Neutrophil (primary cell): ENCODE measurements around the gene C1orf198.

ENCODE experiments used
- H3K27ac ChIP-seq: fragments of 200-600 bp; sonication (generic); 2 replicates; pipeline ENCODE4 v1.5.1; 2016; ENCODE audit warnings: mild to moderate bottlenecking, moderate library complexity
- H3K27me3 ChIP-seq: fragments of 200-600 bp; sonication (generic); 2 replicates; pipeline ENCODE4 v1.6.0; 2016; ENCODE audit warnings: mild to moderate bottlenecking
- H3K36me3 ChIP-seq: fragments of 200-600 bp; sonication (generic); 2 replicates; pipeline ENCODE4 v1.5.1; 2017
- H3K4me1 ChIP-seq, 2 experiments: fragments of 200-600 bp in 1 of 2; sonication (generic) in 1 of 2; 1 replicate in 1 of 2; 2 replicates in 1 of 2; pipeline versions ENCODE4 v1.5.1 to v1.6.1; 2013 to 2016; ENCODE audit warnings: low read depth in 1 of 2, low read length in 1 of 2, mild to moderate bottlenecking in 1 of 2, moderate library complexity in 1 of 2; ENCODE audit not compliant: control insufficient read depth in 1 of 2, insufficient read depth in 1 of 2
- H3K4me3 ChIP-seq, 2 experiments: fragments of 200-600 bp in 1 of 2; sonication (generic) in 1 of 2; 1 replicate in 1 of 2; 2 replicates in 1 of 2; pipeline ENCODE4 v1.5.1; 2013 to 2016; ENCODE audit warnings: low read depth in 1 of 2, low read length in 1 of 2, mild to moderate bottlenecking in 1 of 2, moderate library complexity in 1 of 2
- H3K9me3 ChIP-seq: fragments of 200-600 bp; sonication (generic); 2 replicates; pipeline ENCODE4 v1.5.1; 2016
- CTCF ChIP-seq: fragments of 200-600 bp; sonication (generic); IDR thresholded peaks from 2 replicates; pipeline ENCODE4 v1.5.1; 2016; ENCODE audit warnings: antibody characterized with exemption

C1orf198 gene

GRCh38 chr1:230884646-230885045 is 16.3 kb upstream of the C1orf198 start:
- H3K4me1 ChIP-seq: no peaks in the 10 kb centered on the region
- no peak for TF ChIP-seq CTCF
- no peaks in the 10 kb centered on the region for H3K36me3 ChIP-seq
- H3K4me3 ChIP-seq: no peak overlapping the region
- H3K27me3 ChIP-seq: peaks cover 32% of the 10 kb centered on the region
- no peaks in the 10 kb centered on the region for H3K9me3 ChIP-seq
- no peak overlapping the region for H3K27ac ChIP-seq

- Histone ChIP-seq H3K27me3 (peaks cover 38% of the 10 kb centered on the region), H3K27ac (no peak overlapping the region), H3K4me3 (no peak overlapping the region), H3K4me1 (no peaks in the 10 kb centered on the region), H3K9me3 (no peaks in the 10 kb centered on the region), H3K36me3 (no peaks in the 10 kb centered on the region)
- TF ChIP-seq CTCF: no peak
Measured at GRCh38 chr1:230883967-230884366, 15.6 kb upstream of the C1orf198 start.

GRCh38 chr1:230879778-230880177 is 11.5 kb upstream of the C1orf198 start:
- H3K36me3 ChIP-seq: no peaks in the 10 kb centered on the region
- peaks cover 77% of the 10 kb centered on the region for H3K27me3 ChIP-seq
- H3K9me3 ChIP-seq: no peaks in the 10 kb centered on the region
- no peak for TF ChIP-seq CTCF
- H3K4me1 ChIP-seq: no peaks in the 10 kb centered on the region
- no peak overlapping the region for H3K27ac ChIP-seq
- H3K4me3 ChIP-seq: no peak overlapping the region

GRCh38 chr1:230878591-230878990 is 10.3 kb upstream of the C1orf198 start:
- H3K27me3 ChIP-seq: peaks cover 86% of the 10 kb centered on the region
- H3K4me3 ChIP-seq: no peak overlapping the region
- TF ChIP-seq CTCF: no peak
- no peak overlapping the region for H3K27ac ChIP-seq
- H3K9me3 ChIP-seq: no peaks in the 10 kb centered on the region
- H3K36me3 ChIP-seq: no peaks in the 10 kb centered on the region
- H3K4me1 ChIP-seq: no peaks in the 10 kb centered on the region

- TF ChIP-seq CTCF: no peak
- H3K27me3 ChIP-seq: peaks cover 91% of the 10 kb centered on the region
- no peaks in the 10 kb centered on the region for H3K9me3 ChIP-seq
- no peak overlapping the region for H3K27ac ChIP-seq
- no peaks in the 10 kb centered on the region for H3K4me1 ChIP-seq
- no peak overlapping the region for H3K4me3 ChIP-seq
- H3K36me3 ChIP-seq: no peaks in the 10 kb centered on the region
Measured at GRCh38 chr1:230877924-230878590, 9.7 kb upstream of the C1orf198 start.
